GM11168 (cell line): ENCODE measurements around the gene ELMO1.

ENCODE experiments used
- in situ Hi-C: fragments of 300-500 bp; cut with MboI; formaldehyde crosslinking; loops from one replicate; pipeline ENCODE4 v1.12.0; 2022; ENCODE audit warnings: low sequenced_read_pairs; ENCODE audit not compliant: unreplicated experiment

Gene ELMO1

GRCh38 chr7:37448636-37449361, at the start of gene ELMO1:
Gene ELMO1 (minus strand): TSS chr7:37448864. CDS start chr7:37342690, 106,174 bp downstream.
- in situ Hi-C loops = no loop called here

GRCh38 chr7:37497576-37497975, 48.9 kb upstream of the ELMO1 start:
- in situ Hi-C loops = loop anchor here (25.0 kb wide), 1 partner anchor 285 kb away; no protein-coding TSS in a partner anchor

- in situ Hi-C loops = loop anchor here (25.0 kb wide), 1 partner anchor 283 kb away; no protein-coding TSS in a partner anchor
These were observed 47.0 kb upstream of the ELMO1 start for GRCh38 chr7:37495574-37496184.

GRCh38 chr7:37494926-37495325, 46.3 kb upstream of the ELMO1 start:
- in situ Hi-C loops = loop anchor here (25.0 kb wide), 1 partner anchor 283 kb away; no protein-coding TSS in a partner anchor

GRCh38 chr7:37493810-37494209, 45.1 kb upstream of the ELMO1 start:
- in situ Hi-C loops = loop anchor here (25.0 kb wide), 1 partner anchor 282 kb away; no protein-coding TSS in a partner anchor

GRCh38 chr7:37493123-37493522, 44.5 kb upstream of the ELMO1 start:
- in situ Hi-C loops = loop anchor here (25.0 kb wide), 1 partner anchor 281 kb away; no protein-coding TSS in a partner anchor

- in situ Hi-C loops = loop anchor here (25.0 kb wide), 1 partner anchor 280 kb away; no protein-coding TSS in a partner anchor
These were observed 43.4 kb upstream of the ELMO1 start for GRCh38 chr7:37491919-37492694.

GRCh38 chr7:37489703-37490102, 41.0 kb upstream of the ELMO1 start:
- in situ Hi-C loops = loop anchor here (25.0 kb wide), 1 partner anchor 277 kb away; no protein-coding TSS in a partner anchor

GRCh38 chr7:37488163-37488764, 39.6 kb upstream of the ELMO1 start:
- in situ Hi-C loops = loop anchor here (25.0 kb wide), 1 partner anchor 276 kb away; no protein-coding TSS in a partner anchor

GRCh38 chr7:37484426-37485073, 35.9 kb upstream of the ELMO1 start:
- in situ Hi-C loops = loop anchor here (25.0 kb wide), 1 partner anchor 272 kb away; no protein-coding TSS in a partner anchor

- in situ Hi-C loops = loop anchor here (25.0 kb wide), 1 partner anchor 271 kb away; no protein-coding TSS in a partner anchor
These were observed 35.0 kb upstream of the ELMO1 start for GRCh38 chr7:37483627-37484026.

- in situ Hi-C loops = loop anchor here (25.0 kb wide), 1 partner anchor 271 kb away; no protein-coding TSS in a partner anchor
These were observed 34.3 kb upstream of the ELMO1 start for GRCh38 chr7:37482953-37483352.

- in situ Hi-C loops = loop anchor here (25.0 kb wide), 1 partner anchor 270 kb away; no protein-coding TSS in a partner anchor
These were observed 33.8 kb upstream of the ELMO1 start for GRCh38 chr7:37482505-37482904.

- in situ Hi-C loops = loop anchor here (25.0 kb wide), 1 partner anchor 270 kb away; no protein-coding TSS in a partner anchor
These were observed 33.1 kb upstream of the ELMO1 start for GRCh38 chr7:37481722-37482288.

GRCh38 chr7:37481154-37481553, 32.5 kb upstream of the ELMO1 start:
- in situ Hi-C loops = loop anchor here (25.0 kb wide), 1 partner anchor 269 kb away; no protein-coding TSS in a partner anchor

GRCh38 chr7:37480041-37481031, 31.7 kb upstream of the ELMO1 start:
- in situ Hi-C loops = loop anchor here (25.0 kb wide), 1 partner anchor 268 kb away; no protein-coding TSS in a partner anchor

GRCh38 chr7:37476881-37477450, 28.3 kb upstream of the ELMO1 start:
- in situ Hi-C loops = loop anchor here (25.0 kb wide), 1 partner anchor 265 kb away; no protein-coding TSS in a partner anchor
